HG02571 (cell line): ENCODE measurements around the gene GJC2.
"Not testable (repeated sequence)": the region's sequence is repeated elsewhere in the genome, so short reads cannot be mapped to it uniquely, and the experiment has no call there.

Experiments
- ATAC-seq: cut with Tn5 transposase; IDR thresholded peaks from one replicate; pipeline ENCODE4 v1.9.1; 2021; ENCODE audit warnings: mild to moderate bottlenecking, moderate library complexity; ENCODE audit not compliant: unreplicated experiment

Gene GJC2

DNA sequence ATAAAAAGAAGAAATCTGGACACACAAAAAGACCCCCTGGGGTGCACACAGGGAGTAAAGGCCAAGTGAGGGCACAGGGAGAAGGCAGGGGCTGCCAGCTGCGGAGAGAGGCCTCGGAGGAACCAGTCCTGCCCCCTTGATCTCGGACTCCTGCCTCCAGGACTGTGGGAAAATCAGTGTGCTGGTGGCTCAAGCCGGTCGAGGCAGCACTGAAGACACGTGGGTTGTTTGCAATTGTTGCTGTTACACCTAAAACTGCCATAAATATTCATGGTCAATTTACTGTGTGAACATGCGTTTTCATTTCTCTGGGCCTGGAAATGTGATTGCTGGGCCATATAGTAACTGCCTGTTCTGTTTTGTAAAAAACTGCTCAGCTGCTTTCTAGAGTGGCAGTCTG lies 34.4 kb downstream of the GJC2 start:
- ATAC-seq = no peak

DNA sequence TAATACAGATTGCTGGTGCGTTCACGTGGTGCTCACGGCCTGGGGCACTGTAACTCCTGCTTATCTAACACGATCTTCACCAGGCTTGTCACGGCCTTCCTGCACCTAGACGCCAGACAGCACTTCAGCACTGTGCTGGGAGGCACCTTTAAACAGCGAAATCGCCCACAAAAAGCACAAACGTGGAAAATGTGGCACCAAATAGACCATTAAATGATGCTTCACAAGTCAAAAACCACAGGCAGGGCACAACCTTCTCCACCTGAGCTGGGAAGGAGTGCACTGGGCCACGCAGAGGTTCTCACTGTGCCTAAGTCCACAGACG lies 35.9 kb downstream of the GJC2 start:
- ATAC-seq = no peak

DNA sequence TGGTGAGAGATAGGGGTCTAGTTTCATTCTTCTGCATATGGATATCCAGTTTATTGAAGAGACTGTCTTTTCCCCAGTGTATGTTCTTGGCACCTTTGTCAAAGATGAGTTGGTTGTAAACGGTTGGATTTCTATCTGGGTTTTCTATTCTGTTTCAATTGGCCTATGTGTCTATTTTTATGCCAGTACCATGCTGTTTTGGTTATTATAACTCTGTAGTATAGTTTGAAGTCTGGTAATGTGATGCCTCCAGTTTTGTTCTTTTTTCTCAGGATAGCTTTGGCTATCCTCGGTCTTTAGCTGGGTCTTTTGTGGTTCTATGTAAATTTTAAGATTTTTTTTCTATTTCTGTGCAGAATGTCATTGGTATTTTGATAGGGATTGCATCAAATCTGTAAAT lies 38.5 kb downstream of the GJC2 start:
- ATAC-seq = not testable (repeated sequence)

DNA sequence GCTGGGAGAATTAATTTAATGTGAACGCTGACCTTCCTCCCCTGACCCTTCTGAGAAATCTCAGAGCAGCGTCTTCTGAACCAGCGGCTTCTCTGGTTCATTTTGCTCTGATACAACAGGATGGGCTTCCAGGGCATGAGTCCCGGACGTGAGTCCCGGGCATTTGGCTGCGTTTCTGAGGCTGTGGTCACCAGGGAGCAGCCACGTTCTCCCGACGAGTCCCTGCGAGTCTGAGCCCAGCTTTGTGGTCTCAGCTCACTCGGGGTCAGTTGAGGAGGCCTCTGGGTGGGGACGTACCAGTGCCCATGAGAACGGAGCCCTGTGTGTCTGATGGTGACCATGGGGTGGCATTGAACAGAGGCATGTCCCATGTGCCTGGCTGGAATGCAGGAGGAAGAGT lies 40.5 kb downstream of the GJC2 start:
- no peak for ATAC-seq

DNA sequence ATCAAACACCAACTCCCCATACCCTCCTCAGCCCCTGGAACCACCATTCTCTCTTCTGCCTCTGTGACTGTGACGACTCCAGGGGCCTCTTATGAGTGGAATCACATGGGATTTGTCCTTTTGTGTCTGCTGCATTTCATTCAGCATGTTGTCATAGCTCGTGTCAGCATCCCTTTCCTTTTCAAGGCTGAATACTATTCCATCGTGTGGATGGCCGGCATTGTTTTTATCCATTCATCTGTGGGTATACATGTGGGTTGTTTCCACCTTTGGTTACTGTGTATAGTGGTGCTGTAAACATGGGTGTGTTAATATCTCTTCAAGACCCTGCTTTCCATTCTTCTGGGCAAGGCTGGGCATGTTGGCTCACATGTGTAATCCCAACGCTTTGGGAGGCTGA lies 41.0 kb downstream of the GJC2 start:
- no peak for ATAC-seq

DNA sequence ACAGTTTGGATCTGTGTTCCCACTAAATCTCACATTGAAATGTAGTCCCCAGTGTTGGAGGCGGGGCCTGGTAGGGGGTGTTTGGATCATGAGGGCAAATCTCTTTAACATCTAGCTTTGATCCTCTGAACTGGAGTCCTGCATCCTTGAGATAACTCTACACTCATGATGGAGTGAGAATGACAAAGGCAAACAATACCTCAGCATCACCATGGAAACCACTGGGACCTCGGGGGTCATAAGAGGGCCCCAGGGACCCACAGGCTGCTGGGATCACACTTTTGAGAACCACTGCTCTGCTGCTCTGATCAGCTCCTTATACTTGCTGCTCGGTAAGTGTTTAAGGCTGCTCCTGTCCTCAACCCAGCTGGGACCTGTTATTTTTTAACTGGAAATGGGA lies 44.7 kb downstream of the GJC2 start:
- no peak for ATAC-seq

DNA sequence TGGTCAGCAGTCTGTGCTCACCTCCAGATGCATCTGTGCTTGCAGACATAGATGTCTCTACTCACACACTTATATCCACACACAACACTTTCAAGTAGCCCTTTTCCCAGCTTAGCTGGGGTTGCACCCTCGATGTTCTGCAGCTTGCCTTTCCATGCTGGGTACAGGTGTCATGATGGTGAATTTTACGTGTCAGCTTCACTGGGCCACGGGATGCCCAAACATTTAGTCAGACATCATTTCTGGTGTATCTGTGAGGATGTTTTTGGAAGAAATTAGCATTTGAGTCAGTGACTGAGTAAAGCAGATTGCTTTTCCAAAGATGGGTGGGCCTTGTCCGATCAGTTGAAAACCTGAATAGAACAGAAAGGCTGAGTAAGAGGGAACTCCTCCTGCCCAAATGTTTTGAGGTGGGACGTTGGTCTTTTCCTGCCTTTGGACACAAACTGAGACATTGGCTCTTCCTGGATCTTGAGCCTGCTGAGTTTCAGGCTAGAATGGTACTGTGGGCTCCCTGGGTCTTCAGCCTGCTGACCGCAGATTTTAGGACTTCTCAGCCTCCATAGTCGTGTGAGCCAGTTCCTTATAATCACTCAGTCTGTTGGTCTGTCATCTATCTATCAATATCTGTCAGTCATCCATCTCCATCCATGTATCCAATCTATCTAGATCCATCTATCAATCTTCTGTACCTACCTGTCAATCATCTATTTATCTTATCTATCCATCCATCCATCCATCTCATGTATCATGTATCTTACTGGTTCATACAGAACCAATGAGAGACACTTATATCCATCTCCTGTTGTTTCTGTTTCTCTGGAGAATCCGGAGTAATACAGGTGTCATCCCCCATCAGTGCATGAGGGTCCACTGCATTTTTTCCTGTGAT lies 45.4 kb downstream of the GJC2 start:
- ATAC-seq = no peak

DNA sequence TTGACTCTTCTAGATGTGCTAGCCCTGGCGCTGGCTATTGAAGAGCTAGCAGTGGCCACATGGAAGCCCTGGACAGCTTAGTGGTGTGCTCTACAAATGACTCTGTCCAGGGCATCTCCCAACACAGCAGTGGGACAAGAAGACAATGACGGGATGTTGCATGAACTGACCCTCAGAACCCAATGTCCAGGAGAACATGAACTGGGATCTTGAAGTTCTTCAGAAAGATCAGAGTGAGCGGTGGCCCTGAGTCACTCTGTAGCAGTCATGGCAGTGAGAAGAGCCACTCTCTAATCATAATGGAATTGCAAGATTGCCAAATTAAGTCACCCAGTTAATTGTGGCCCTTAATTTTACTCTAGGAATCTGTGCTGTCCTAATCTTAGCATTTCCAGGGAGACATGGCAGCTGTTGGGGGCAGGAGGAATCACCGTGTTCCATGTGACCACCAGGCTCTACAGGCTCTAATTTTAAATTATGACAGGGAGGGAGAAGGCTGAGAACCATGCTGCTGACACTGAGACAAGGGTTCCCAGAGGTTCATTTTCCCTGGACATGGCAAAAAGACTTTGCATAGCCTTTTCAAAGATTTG lies 47.9 kb downstream of the GJC2 start:
- no peak for ATAC-seq

DNA sequence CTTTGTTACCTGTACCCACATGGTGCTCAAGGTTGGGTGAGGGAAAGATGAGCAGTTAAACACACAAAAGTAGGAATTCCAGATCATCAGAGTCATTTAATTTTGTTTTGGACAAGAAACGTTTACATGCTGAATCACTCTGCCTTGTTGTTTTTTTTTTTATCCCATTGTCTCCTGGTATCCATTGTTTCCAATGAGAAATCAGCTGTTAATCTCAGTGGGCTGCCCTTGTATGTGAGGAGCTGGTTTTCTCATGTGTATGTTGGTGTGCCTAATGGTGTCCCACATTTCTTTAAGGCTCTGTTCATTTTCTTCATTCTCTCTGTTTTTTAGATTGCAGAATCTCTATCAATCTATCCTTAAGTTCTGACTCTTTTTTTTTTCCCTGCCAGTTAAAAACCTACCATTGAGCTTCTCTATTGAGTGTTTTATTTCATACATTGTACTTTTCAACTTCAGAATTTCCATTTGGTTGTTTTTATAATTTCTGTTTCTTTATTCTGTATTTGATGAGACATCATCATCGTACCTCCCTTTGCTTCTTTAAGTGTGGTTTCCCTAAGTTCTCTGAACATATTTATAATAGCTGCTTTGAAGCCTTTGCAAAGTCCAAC lies 49.4 kb downstream of the GJC2 start:
- no peak for ATAC-seq

DNA sequence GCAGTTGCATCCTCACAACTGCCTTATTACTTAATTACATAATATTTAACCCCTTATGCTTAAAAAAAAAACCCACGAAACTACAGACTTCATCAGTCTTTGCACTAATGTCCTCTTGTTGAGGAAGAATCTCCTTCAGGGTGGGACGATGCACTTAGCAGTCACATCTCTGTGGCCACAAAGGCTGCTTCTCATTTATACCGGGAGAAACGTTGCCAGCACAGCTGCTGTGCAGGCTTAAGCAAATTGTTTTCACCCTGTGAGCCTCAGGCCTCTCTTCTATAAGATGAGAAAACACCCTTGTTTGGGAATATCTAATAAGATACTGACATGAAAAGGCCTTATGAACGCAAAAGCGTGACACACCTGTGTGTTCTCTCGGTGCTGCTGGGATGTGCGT lies 55.2 kb downstream of the GJC2 start:
- ATAC-seq = no peak

DNA sequence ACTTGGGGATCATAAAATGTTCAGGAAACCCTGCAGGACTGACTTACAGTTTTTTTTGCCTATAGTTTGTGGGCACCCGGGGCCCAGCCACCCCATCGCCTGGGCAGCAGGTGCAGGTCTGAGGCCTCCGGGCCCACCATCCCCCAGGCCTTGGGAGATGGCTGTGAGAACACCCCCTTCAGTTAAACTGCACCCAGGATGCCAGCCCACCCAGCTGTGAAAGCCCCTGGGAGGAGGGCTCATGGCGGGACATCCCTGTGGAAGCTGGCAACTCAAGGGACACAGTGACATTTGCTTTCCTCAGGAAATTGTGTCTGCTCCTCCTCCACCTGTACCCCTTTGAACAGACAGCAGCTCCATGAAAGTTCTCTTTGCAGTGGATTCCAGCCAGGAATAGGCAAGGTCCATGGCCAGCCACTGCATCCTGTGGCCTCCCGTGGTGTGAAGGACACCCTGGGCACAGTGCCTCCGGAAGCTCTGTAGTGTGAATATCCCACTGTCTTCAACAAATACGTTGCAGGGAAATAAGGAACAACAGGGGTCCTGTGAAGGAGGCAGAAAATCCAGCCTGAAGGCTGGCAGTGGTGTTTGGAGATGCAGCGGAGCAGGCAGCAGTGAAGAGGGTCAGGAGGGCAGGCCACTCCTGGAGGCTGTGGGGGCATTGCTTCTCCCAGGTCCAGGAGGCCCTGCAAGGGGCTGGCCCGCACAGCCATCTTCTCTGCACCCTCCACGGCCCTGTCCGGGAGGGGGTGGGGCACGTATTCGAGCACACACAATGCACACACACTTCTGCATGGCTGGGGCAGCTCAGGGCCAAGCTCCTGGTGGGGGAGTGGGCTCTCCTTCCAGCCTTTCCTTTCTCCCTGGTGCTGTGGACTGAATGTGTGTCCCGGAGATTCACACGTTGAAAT lies 56.1 kb downstream of the GJC2 start:
- no peak for ATAC-seq

DNA sequence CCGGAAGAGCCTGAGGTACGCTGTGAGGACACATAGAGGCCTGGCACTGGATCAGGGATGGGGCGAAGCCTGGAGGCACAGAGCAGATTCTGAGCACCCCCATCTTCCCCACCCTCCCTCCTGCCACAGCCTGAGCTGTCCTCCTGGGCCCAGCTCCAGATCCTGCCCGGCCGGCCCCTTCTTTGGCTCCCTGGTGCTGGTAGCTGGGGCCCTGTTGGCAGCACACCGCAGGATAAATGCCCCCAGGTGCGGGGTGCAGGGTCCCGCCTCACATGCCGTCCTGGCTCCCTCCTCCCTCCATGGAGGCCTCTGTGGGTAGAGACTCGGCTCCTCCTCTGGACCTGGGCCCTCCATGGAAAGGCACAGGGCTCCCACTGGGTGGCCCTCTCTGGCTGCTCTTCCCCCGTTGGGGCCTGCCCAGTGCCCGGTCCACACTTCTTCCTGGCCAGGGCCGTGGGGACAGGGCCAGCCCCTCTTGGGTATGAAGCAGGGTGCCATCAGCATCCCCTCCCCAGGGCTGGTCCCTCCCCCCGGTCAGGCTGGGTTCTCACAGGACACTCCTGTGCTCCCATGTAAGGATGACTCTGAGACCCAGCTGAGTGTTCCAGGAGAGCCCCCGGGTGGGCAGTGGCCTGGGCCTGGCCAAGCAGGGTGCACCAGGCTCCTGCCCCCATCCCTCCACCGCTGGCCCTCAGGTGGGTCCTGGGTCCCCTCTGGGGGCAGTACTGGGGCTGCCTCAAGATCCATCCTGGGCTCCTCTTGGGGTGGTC lies 57.0 kb downstream of the GJC2 start:
- no peak for ATAC-seq

DNA sequence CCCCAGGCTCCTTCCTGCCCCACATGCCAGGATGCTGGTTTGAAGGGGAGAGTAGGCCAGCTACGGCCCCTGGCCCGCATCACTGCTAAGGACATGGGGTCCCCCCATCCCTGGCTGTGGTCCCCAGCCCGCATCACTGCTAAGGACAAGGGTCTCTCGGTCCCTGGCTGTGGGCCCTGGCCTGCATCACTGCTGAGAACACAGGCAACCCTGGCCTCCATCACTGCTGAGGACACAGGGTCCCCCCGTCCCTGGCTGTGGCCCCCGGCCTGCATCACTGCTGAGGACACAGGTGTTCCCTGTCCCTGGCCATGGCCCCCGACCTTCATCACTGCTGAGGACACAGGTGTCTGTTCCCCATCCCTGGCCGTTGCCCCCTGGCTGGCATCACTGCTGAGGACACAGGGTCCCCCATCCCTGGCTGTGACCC lies 57.7 kb downstream of the GJC2 start:
- ATAC-seq = no peak

DNA sequence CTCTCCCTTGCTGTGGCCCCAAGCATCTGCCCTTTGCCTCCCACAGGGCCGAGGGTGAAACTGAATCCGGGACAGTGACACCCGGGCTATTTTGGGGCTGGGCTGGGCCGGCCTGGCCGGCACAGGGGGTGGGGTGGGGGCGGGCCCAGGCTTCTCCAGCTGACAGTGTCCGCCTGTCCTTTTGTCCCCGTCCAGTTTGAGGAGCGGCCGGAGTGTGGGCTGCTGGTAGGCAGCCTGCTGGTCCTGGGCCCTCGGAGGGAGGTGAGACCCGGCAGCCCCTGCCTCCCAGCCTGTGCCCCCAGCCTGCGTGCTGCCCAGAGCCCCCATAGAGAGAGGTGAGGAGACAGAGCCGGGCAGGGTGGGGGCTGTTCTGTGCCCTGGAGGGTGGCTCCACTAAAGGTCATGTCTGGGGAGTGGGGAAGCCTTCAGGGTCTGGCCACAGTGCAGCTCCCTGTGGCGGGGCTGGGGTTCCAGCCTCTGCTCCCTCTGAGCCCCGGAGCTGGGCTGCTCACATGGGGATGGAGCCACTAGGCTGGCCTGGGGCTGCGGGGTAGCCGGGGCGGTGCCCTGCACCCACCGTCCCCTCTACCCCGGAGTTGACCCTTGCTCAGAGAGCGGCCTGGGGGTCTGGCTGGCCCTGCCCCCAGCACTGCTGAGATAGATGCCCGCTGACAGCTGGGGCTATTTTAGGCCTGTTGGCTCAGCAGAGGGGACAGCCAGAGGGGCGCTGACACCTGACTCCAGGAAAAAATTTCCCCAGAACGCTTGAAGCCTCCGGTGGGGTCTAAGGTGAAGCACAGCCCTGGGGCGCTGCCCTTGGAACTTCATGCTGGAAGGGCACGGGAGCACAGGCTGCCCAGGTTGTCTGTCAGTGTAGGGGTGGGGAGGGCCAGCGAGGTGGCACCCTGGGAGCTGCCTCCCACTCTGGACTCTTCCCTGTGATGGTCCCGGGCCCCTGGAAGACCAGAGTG lies 58.4 kb downstream of the GJC2 start, which contains the start of gene OBSCN:
TSS of gene OBSCN (plus strand) at position 194 of the 971 bp plus-strand sequence. CDS start 3,740 bp downstream, outside the sequence.
- no peak for ATAC-seq

DNA sequence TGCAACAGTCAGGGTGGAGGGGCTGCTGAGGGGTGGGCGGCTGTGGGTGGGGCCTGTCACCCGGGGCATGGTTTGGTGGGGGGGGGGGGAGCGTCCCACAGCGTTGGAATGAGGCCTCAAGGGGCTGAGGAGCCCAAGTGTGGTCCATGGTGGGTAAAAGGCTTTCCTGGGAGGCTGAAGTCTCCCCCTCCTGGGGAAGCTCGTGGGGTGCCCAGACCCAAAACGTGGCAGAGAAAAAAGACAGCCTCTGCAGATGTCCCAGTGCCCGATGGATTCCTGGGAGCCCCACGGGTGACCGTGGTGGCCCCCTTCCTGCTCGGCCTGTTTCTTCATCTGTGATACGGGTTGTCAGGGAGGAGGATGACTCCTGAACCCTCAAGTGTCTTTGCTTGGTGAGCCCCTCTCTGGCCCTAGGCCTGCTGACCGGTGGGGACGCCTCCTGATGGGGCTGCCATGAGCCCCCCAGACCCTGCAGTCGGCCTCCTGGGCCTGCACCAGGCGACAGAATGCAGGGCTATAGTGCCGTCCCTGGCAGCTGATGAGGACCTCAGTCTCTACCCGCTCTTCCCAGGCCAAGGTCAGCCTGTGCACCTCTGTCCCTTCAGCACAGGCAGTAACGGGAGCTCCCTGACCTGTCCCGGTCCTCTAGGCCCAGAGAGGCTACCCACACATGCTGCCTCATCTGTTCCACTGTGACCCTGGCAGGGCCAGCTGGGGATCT lies 59.3 kb downstream of the GJC2 start:
- no peak for ATAC-seq
